GM23338 (cell line): ENCODE results near the gene GLRX2.

Experiments used
- CREB1 ChIP-seq: fragments of 250-450 bp; sonication (Bioruptor Pico); IDR thresholded peaks from 2 replicates; pipeline ENCODE4 v1.5.0; 2020; ENCODE audit warnings: low read depth, mild to moderate bottlenecking, moderate library complexity
- CTCF ChIP-seq, 2 experiments: fragments of 200-600 bp in 1 of 2; sonication (generic) in 1 of 2; conservative IDR thresholded peaks; 2 replicates each; pipeline versions ENCODE4 v1.5.1 to v1.6.1; 2016 to 2017; ENCODE audit warnings: antibody characterized with exemption in 2 of 2, low read depth in 2 of 2, mild to moderate bottlenecking in 2 of 2, moderate library complexity in 1 of 2
- ETS1 ChIP-seq: IDR thresholded peaks from 2 replicates; pipeline ENCODE4 v1.6.1; 2016; ENCODE audit warnings: antibody characterized with exemption
- EZH2 ChIP-seq: fragments of 200-600 bp; sonication (generic); IDR thresholded peaks from one replicate; pipeline ENCODE4 v1.8.0; 2017; ENCODE audit warnings: antibody characterized with exemption, mild to moderate bottlenecking, low read depth; ENCODE audit not compliant: unreplicated experiment
- NANOG ChIP-seq: IDR thresholded peaks from 2 replicates; pipeline ENCODE4 v1.6.1; 2016; ENCODE audit warnings: antibody characterized with exemption, borderline replicate concordance
- POLR2AphosphoS5 ChIP-seq: IDR thresholded peaks from 2 replicates; pipeline ENCODE4 v1.6.1; 2016; ENCODE audit warnings: antibody characterized with exemption, low read depth
- REST ChIP-seq: IDR thresholded peaks from one replicate; pipeline ENCODE4 v1.6.1; 2018; ENCODE audit warnings: antibody characterized with exemption; ENCODE audit not compliant: unreplicated experiment
- ZNF114 ChIP-seq: fragments of 250-450 bp; sonication (Bioruptor Pico); IDR thresholded peaks from 2 replicates; pipeline ENCODE4 v1.5.0; 2020; ENCODE audit warnings: mild to moderate bottlenecking, moderate library complexity

GRCh38 chr1:193090865-193091264, 14.3 kb downstream of the GLRX2 start:
- no peak for TF ChIP-seq CTCF (conservative IDR thresholded peaks at IDR 0.05; ENCODE audit: low read depth in 2 of 2)
- TF ChIP-seq POLR2AphosphoS5 = no peak
- TF ChIP-seq ETS1 = no peak
- TF ChIP-seq EZH2 = no peak
- TF ChIP-seq REST = no peak
- no peak for TF ChIP-seq NANOG
- no peak for TF ChIP-seq CREB1
- TF ChIP-seq ZNF114 (CRISPR knock-in tag) = no peak
